ENCODE measurements around the gene ANKRD60.

GRCh38 chr20:58267389-58268215 lies 39.1 kb upstream of the ANKRD60 start:
- no peak for TF ChIP-seq CTCF (conservative IDR thresholded peaks at IDR 0.05; ENCODE audit: low read depth, low read length)
- TF ChIP-seq EZH2 (IDR thresholded peaks at IDR 0.05; ENCODE audit: borderline replicate concordance, low read depth, low read length, poor library complexity, severe bottlenecking): no peak

All from A673 (cell line).